HEK293 (cell line): ENCODE data around the gene ANKFN1.

Source experiments
- CTCF ChIA-PET: fragments of 350-600 bp; formaldehyde crosslinking; extraction: SDS; loops from one replicate; lab custom pipeline; 2021; ENCODE audit warnings: antibody characterized with exemption; lab: Yijun Ruan, JAX
- POLR2A ChIA-PET: fragments of 300-600 bp; formaldehyde crosslinking; extraction: SDS; loops from one replicate; lab custom pipeline; 2020; ENCODE audit warnings: antibody characterized with exemption, inconsistent platforms; lab: Yijun Ruan, JAX
- H3K27ac ChIP-seq: fragments of 200-500 bp; sonication (Bioruptor generic); 2 replicates; pipeline ENCODE4 v1.5.1; 2014; ENCODE audit warnings: low read depth, low read length, control low read depth, inconsistent platforms; ENCODE audit errors: extremely low read depth
- H3K36me3 ChIP-seq, 2 experiments: fragments of 200-500 bp in 1 of 2; sonication (Bioruptor generic) in 1 of 2; 1 replicate in 1 of 2; 2 replicates in 1 of 2; pipeline ENCODE4 v1.5.1; 2014 to 2017; ENCODE audit warnings: inconsistent platforms in 2 of 2, low read length in 2 of 2; ENCODE audit not compliant: control insufficient read depth in 2 of 2, insufficient read depth in 1 of 2
- H3K4me1 ChIP-seq: fragments of 200-500 bp; sonication (Bioruptor generic); 2 replicates; pipeline ENCODE4 v1.5.1; 2014; ENCODE audit warnings: mild to moderate bottlenecking, low read length, inconsistent platforms; ENCODE audit not compliant: control insufficient read depth, insufficient read depth
- H3K4me3 ChIP-seq: 2 replicates; pipeline ENCODE4 v1.5.1; 2011; ENCODE audit warnings: low read depth, mild to moderate bottlenecking, control low read depth, low read length, moderate library complexity
- H3K9me3 ChIP-seq: fragments of 200-500 bp; sonication (Bioruptor generic); 2 replicates; pipeline ENCODE4 v1.5.1; 2014; ENCODE audit warnings: low read depth, low read length, inconsistent platforms; ENCODE audit not compliant: control insufficient read depth, insufficient read depth
- MEIS1 ChIP-seq: sonication (generic); formaldehyde crosslinking; IDR thresholded peaks from 2 replicates; pipeline ENCODE4 v1.8.1; 2022; ENCODE audit warnings: missing genetic modification reagents, mild to moderate bottlenecking, borderline replicate concordance
- SCRT1 ChIP-seq: fragments of 450-650 bp; formaldehyde crosslinking; IDR thresholded peaks from 2 replicates; pipeline ENCODE4 v1.5.1; 2016; ENCODE audit warnings: missing biosample characterization, missing genetic modification characterization, borderline replicate concordance
- SCRT2 ChIP-seq: fragments of 450-650 bp; formaldehyde crosslinking; IDR thresholded peaks from 2 replicates; pipeline ENCODE4 v1.5.1; 2016; ENCODE audit warnings: missing biosample characterization, missing genetic modification characterization
- WT1 ChIP-seq: fragments of 450-650 bp; formaldehyde crosslinking; IDR thresholded peaks from 2 replicates; pipeline ENCODE4 v1.5.1; 2016; ENCODE audit warnings: missing biosample characterization, missing genetic modification characterization
- ZBTB48 ChIP-seq: fragments of 450-650 bp; formaldehyde crosslinking; IDR thresholded peaks from 2 replicates; pipeline ENCODE4 v1.5.1; 2016; ENCODE audit warnings: missing biosample characterization, missing genetic modification characterization
- ZBTB7A ChIP-seq: fragments of 450-650 bp; formaldehyde crosslinking; IDR thresholded peaks from 2 replicates; pipeline ENCODE4 v1.5.1; 2016; ENCODE audit warnings: low read depth, missing biosample characterization, missing genetic modification characterization
- ZFP69B ChIP-seq: fragments of 450-650 bp; formaldehyde crosslinking; IDR thresholded peaks from 2 replicates; pipeline ENCODE4 v1.5.1; 2016; ENCODE audit warnings: missing biosample characterization, missing genetic modification characterization
- ZNF112 ChIP-seq: fragments of 450-650 bp; formaldehyde crosslinking; IDR thresholded peaks from 2 replicates; pipeline ENCODE4 v1.5.0; 2017; ENCODE audit warnings: missing biosample characterization, missing genetic modification characterization
- ZNF121 ChIP-seq: fragments of 450-650 bp; formaldehyde crosslinking; IDR thresholded peaks from 2 replicates; pipeline ENCODE4 v1.5.1; 2016; ENCODE audit warnings: missing biosample characterization, missing genetic modification characterization
- ZNF133 ChIP-seq: fragments of 450-650 bp; formaldehyde crosslinking; IDR thresholded peaks from 2 replicates; pipeline ENCODE4 v1.5.1; 2016; ENCODE audit warnings: missing biosample characterization, missing genetic modification characterization
- ZNF2 ChIP-seq: fragments of 450-650 bp; formaldehyde crosslinking; IDR thresholded peaks from 2 replicates; pipeline ENCODE4 v1.5.1; 2016; ENCODE audit warnings: missing biosample characterization, missing genetic modification characterization
- ZNF214 ChIP-seq: fragments of 450-650 bp; formaldehyde crosslinking; IDR thresholded peaks from 2 replicates; pipeline ENCODE4 v1.5.1; 2017; ENCODE audit warnings: missing biosample characterization, mild to moderate bottlenecking, missing genetic modification characterization, borderline replicate concordance
- ZNF239 ChIP-seq: fragments of 450-650 bp; formaldehyde crosslinking; IDR thresholded peaks from 2 replicates; pipeline ENCODE4 v1.5.1; 2016; ENCODE audit warnings: missing biosample characterization, missing genetic modification characterization
- ZNF302 ChIP-seq: fragments of 450-650 bp; formaldehyde crosslinking; IDR thresholded peaks from 2 replicates; pipeline ENCODE4 v1.5.1; 2016; ENCODE audit warnings: missing biosample characterization, missing genetic modification characterization, low read depth
- ZNF335 ChIP-seq: fragments of 450-650 bp; formaldehyde crosslinking; conservative IDR thresholded peaks from 2 replicates; pipeline ENCODE4 v1.5.1; 2016; ENCODE audit warnings: missing biosample characterization, missing genetic modification characterization
- ZNF341 ChIP-seq: fragments of 450-650 bp; formaldehyde crosslinking; IDR thresholded peaks from 2 replicates; pipeline ENCODE4; 2016; ENCODE audit warnings: low read depth, missing biosample characterization, missing genetic modification characterization
- ZNF394 ChIP-seq: fragments of 450-650 bp; formaldehyde crosslinking; IDR thresholded peaks from 2 replicates; pipeline ENCODE4 v1.5.1; 2016; ENCODE audit warnings: missing biosample characterization, missing genetic modification characterization, mild to moderate bottlenecking, moderate library complexity, borderline replicate concordance
- ZNF473 ChIP-seq: fragments of 450-650 bp; formaldehyde crosslinking; IDR thresholded peaks from 2 replicates; pipeline ENCODE4 v1.5.1; 2017; ENCODE audit warnings: missing biosample characterization, missing genetic modification characterization
- ZNF501 ChIP-seq: fragments of 450-650 bp; formaldehyde crosslinking; IDR thresholded peaks from 2 replicates; pipeline ENCODE4 v1.5.1; 2016; ENCODE audit warnings: missing biosample characterization, missing genetic modification characterization
- ZNF530 ChIP-seq: fragments of 450-650 bp; formaldehyde crosslinking; IDR thresholded peaks from 2 replicates; pipeline ENCODE4 v1.5.1; 2016; ENCODE audit warnings: low read depth, missing biosample characterization, missing genetic modification characterization
- ZNF544 ChIP-seq: fragments of 450-650 bp; formaldehyde crosslinking; IDR thresholded peaks from 2 replicates; pipeline ENCODE4 v1.5.0; 2017; ENCODE audit warnings: missing biosample characterization, missing genetic modification characterization
- ZNF555 ChIP-seq: fragments of 450-650 bp; formaldehyde crosslinking; conservative IDR thresholded peaks from 2 replicates; pipeline ENCODE4 v1.5.1; 2017; ENCODE audit warnings: missing biosample characterization, mild to moderate bottlenecking, missing genetic modification characterization, inconsistent platforms
- ZNF561 ChIP-seq: fragments of 450-650 bp; IDR thresholded peaks from 2 replicates; pipeline ENCODE4 v1.5.1; 2018; ENCODE audit warnings: missing biosample characterization, missing genetic modification characterization, borderline replicate concordance
- ZNF571 ChIP-seq: fragments of 450-650 bp; formaldehyde crosslinking; IDR thresholded peaks from 2 replicates; pipeline ENCODE4 v1.5.0; 2017; ENCODE audit warnings: missing biosample characterization, missing genetic modification characterization
- ZNF585B ChIP-seq: fragments of 450-650 bp; formaldehyde crosslinking; IDR thresholded peaks from 2 replicates; pipeline ENCODE4 v1.5.1; 2016; ENCODE audit warnings: missing biosample characterization, missing genetic modification characterization
- ZNF621 ChIP-seq: fragments of 450-650 bp; formaldehyde crosslinking; IDR thresholded peaks from 2 replicates; pipeline ENCODE4 v1.5.1; 2017; ENCODE audit warnings: missing biosample characterization, missing genetic modification characterization
- ZNF707 ChIP-seq: fragments of 450-650 bp; formaldehyde crosslinking; IDR thresholded peaks from 2 replicates; pipeline ENCODE4 v1.5.1; 2016; ENCODE audit warnings: missing biosample characterization, missing genetic modification characterization
- ZNF76 ChIP-seq: fragments of 450-650 bp; formaldehyde crosslinking; IDR thresholded peaks from 2 replicates; pipeline ENCODE4; 2016; ENCODE audit warnings: low read depth, missing biosample characterization, missing genetic modification characterization, borderline replicate concordance
- ZNF791 ChIP-seq: fragments of 450-650 bp; formaldehyde crosslinking; IDR thresholded peaks from 2 replicates; pipeline ENCODE4 v1.5.1; 2016; ENCODE audit warnings: missing biosample characterization, missing genetic modification characterization
- TF ChIP-seq, protein P1 (sequence below): fragments of 450-650 bp; formaldehyde crosslinking; IDR thresholded peaks from 2 replicates; pipeline ENCODE4 v1.5.1; 2016; ENCODE audit warnings: missing biosample characterization, missing genetic modification characterization

The ANKFN1 gene

DNA sequence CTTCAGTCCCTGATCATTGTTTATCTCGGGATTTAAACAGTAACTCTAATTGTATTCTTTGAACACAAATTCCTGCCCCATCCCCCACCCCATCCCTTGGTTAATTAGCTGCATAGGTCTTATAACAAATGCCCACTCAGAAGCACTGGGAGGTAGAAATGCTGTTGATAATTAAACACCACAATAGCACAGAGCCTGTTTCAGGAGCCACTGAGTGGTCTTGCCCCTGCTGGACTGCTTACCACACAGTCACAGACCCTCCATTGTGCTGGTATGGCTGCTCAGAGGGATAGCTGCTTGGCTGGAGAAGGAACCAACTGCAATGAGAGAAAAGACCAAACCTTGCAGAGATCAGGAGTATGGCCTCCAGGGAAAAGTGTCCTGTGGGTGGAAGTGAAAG, 214.1 kb downstream of the ANKFN1 start:
- Histone ChIP-seq H3K4me3 (no peak overlapping the region), H3K27ac (no peak overlapping the region), H3K9me3 (no peaks in the 10 kb centered on the region), H3K4me1 (no peaks in the 10 kb centered on the region; the same call in 1 of the 2 replicates), H3K36me3 (no peaks in the 10 kb centered on the region)
- ChIA-PET POLR2A (no interaction called here), CTCF (interaction anchor here (0.5 to 0.6 kb wide), 2 partner anchors 282 to 823 kb away, joined by 3 to 4 read pairs; no protein-coding TSS in a partner anchor)
- TF ChIP-seq ZNF76 (no peak), ZNF544 (no peak), ZNF473 (tag by site-specific recombination) (no peak), ZNF239 (tag by site-specific recombination) (no peak), ZNF561 (tag by site-specific recombination) (no peak), ZNF555 (tag by site-specific recombination) (no peak), ZNF791 (tag by site-specific recombination) (no peak), ZNF121 (tag by site-specific recombination) (no peak), SCRT2 (tag by site-specific recombination) (no peak), ZNF501 (no peak), ZNF341 (tag by site-specific recombination) (no peak)

DNA sequence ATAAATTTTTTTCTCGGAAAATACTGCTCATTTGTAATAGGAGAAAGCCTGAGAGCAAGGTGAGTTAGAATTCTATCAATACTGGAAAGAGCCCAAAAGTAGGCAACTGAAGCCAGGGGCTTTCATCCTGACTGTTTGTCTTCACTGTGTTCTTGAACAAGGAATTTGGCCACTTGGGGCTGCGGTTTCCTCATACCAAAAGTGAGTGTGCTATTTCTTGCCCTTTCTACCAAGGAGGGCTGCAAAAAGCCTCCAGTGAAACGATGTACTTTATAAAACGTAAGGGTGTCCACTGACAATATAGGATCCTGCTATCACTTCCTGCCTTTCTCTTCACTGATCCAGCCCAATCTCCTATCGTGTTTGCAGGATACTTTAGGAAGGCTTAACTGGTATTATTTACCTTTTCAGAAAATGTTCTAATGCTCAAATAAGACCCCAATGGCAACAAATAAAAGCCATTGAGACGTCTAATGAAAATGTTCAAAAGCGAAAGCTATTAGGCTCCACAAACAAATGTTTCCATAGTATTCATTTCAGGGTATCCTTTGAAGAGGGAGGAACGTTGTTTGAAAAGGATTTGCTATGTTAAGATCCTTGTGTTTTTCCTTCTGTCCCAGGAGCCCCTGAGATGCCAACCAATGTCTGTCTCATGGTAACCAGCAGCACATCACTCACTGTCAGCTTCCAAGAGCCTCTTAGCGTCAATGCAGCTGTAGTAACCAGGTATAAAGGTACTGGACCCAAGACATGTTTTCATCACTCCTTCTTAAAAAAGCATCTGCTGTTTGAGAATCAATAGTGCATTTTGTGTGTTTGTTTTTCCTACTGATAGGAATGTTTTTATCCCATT, 220.9 kb downstream of the ANKFN1 start:
- POLR2A ChIA-PET: no interaction called here
- Histone ChIP-seq H3K36me3 (no peaks in the 10 kb centered on the region), H3K9me3 (no peaks in the 10 kb centered on the region), H3K27ac (no peak overlapping the region), H3K4me3 (no peak overlapping the region), H3K4me1 (peaks cover 2% of the 10 kb centered on the region)
- CTCF ChIA-PET: interaction anchor here (0.6 kb wide), 1 partner anchor 134 kb away, joined by 4 read pairs; no protein-coding TSS in a partner anchor
- TF ChIP-seq ZNF621 (tag by site-specific recombination) (no peak), MEIS1 (CRISPR knock-in tag) (no peak), ZNF585B (tag by site-specific recombination) (no peak), ZNF112 (tag by site-specific recombination) (no peak), ZNF133 (no peak), ZNF394 (no peak), ZFP69B (tag by site-specific recombination) (no peak), WT1 (no peak), ZBTB48 (tag by site-specific recombination) (no peak), SCRT1 (tag by site-specific recombination) (no peak), ZNF214 (tag by site-specific recombination) (no peak), ZNF530 (tag by site-specific recombination) (no peak), ZNF571 (tag by site-specific recombination) (no peak), ZNF341 (tag by site-specific recombination) (no peak), ZNF302 (tag by site-specific recombination) (no peak), ZBTB7A (no peak), ZNF707 (tag by site-specific recombination) (no peak), ZNF2 (tag by site-specific recombination) (no peak), ZNF335 (tag by site-specific recombination) (no peak)
- TF ChIP-seq, protein P1, sequence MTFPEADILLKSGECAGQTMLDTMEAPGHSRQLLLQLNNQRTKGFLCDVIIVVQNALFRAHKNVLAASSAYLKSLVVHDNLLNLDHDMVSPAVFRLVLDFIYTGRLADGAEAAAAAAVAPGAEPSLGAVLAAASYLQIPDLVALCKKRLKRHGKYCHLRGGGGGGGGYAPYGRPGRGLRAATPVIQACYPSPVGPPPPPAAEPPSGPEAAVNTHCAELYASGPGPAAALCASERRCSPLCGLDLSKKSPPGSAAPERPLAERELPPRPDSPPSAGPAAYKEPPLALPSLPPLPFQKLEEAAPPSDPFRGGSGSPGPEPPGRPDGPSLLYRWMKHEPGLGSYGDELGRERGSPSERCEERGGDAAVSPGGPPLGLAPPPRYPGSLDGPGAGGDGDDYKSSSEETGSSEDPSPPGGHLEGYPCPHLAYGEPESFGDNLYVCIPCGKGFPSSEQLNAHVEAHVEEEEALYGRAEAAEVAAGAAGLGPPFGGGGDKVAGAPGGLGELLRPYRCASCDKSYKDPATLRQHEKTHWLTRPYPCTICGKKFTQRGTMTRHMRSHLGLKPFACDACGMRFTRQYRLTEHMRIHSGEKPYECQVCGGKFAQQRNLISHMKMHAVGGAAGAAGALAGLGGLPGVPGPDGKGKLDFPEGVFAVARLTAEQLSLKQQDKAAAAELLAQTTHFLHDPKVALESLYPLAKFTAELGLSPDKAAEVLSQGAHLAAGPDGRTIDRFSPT: no peak
